ENCODE measurements around the gene DMGDH. TPM values are rescaled to one million over a fixed set of nuclear protein-coding genes. Genes with fewer than 3 reads are reported as not detected.
"Not testable (repeated sequence)": the region's sequence is repeated elsewhere in the genome, so short reads cannot be mapped to it uniquely, and the experiment has no call there.

The DMGDH gene
- total RNA-seq, 2 experiments from 2014 or later, result 0.50 to 0.86 TPM

- Mint-ChIP-seq H3K27me3 (no peaks in the 10 kb centered on the region), H3K36me3 (ENCODE audit: low read depth) (no peaks in the 10 kb centered on the region), H3K4me1 (peaks cover 20% of the 10 kb centered on the region), H3K4me3 (no peak overlapping the region), H3K27ac (no peak overlapping the region), H3K9me3 (ENCODE audit: low read depth) (no peaks in the 10 kb centered on the region)
- POLR2A ChIA-PET, result no interaction called here
- intact Hi-C loops (cut with DNase I, micrococcal nuclease), result loop anchor here (5.0 to 10.0 kb wide), 4 partner anchors 248 to 1614 kb away; partner anchors contain the start of genes JMY (in 1 of the 2), MTX3 (in 1 of the 2) and TBCA (in 1 of the 2)
- CTCF ChIA-PET, result interaction anchor here (0.6 to 1.8 kb wide), 3 partner anchors 36 to 1142 kb away, joined by 3 to 7 read pairs (median 4); no protein-coding TSS in a partner anchor
- DNase-seq (no peak), ATAC-seq (no peak)
These were observed 80.4 kb downstream of the DMGDH start for GRCh38 chr5:78989080-78989479.

DNA sequence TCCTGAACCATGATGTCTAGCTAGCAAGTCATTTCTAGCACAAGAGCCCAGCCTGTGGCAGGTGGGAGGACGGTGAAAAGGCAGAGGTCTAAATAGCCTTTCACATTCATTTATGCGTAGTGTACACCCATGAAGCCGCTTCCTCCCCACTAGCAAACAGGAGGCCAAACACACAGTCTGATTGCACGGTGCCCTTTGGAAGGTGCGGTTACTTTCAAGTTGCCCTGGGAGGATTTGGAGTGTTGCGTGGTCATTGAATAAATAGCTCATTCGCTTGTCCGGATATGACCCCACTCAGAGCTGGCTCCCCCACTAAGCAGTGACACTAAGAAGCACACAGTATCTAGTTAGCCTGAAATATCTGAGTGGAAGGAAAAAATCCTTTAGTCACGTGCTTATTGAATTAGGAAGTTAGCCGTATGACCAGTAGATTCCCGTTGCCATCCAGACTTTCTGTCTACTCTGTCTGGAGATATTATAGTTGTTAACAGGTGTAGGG, 83.7 kb downstream of the DMGDH start:
- intact Hi-C loops (cut with DNase I, micrococcal nuclease), result loop anchor here (1.0 to 10.0 kb wide), 8 partner anchors 251 to 1611 kb away; partner anchors contain the start of genes HOMER1 (in 2 of the 2), JMY (in 2 of the 2), MTX3 (in 1 of the 2) and TBCA (in 1 of the 2)
- CTCF ChIA-PET, result interaction anchor here (0.6 to 2.2 kb wide), 6 partner anchors 11 to 751 kb away, joined by 3 to 4 read pairs (median 3); no protein-coding TSS in a partner anchor
- peak; percentile 76 for ATAC-seq
- H3K27me3 Mint-ChIP-seq, result no peaks in the 10 kb centered on the region
- peak overlapping the region; percentile 77 for H3K4me3 Mint-ChIP-seq
- no peaks in the 10 kb centered on the region for H3K9me3 Mint-ChIP-seq (ENCODE audit: low read depth)
- peaks cover 32% of the 10 kb centered on the region for H3K4me1 Mint-ChIP-seq
- POLR2A ChIA-PET, result interaction anchor here (0.6 to 0.7 kb wide), 4 partner anchors 10 to 1167 kb away, joined by 3 to 7 read pairs (median 4); no protein-coding TSS in a partner anchor
- peak; percentile 78 for DNase-seq
- H3K36me3 Mint-ChIP-seq (ENCODE audit: low read depth), result no peaks in the 10 kb centered on the region
- peak overlapping the region; percentile 95 for H3K27ac Mint-ChIP-seq

DNA sequence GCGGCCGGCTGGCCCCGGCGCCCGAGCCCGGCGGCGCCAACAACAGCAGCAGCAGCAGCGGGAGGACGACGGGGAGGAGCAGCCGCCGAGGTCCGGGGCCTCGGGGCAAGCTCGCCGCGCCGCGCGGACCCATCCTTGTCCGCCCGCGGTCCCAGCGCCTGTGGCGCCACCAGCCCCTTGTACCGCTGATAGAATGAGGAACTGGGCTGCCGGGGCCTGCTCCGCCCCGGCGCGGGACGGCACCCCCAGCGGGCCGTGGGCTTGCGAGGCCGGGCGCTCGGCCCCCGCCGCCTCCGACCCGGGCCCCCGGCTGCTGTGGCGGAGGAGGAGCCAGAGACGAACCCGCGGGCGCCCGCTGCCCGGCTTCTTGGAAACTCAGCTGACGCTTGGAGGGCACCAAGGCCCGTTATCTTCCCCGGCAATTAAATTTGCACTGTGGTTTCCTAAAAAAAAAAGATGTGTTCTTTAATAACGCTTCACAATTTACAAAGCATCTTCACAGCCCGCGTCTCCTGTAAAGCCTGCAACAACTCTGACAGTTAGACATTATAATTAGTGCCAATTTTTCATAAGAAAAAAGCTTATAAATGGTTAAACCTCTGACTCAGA, 84.3 kb downstream of the DMGDH start, which contains the start of gene ARSB:
ARSB (minus strand) TSS at position 195 of the 609 bp plus-strand sequence; CDS start at position 133, 62 bp downstream.
- H3K4me3 Mint-ChIP-seq, result peak within 1 kb of the TSS; percentile 82
- H3K27ac Mint-ChIP-seq, result peak within 1 kb of the TSS; percentile 95
- POLR2A ChIA-PET, result interaction anchor here (0.6 to 0.7 kb wide), 4 partner anchors 11 to 1167 kb away, joined by 3 to 7 read pairs (median 4); no protein-coding TSS in a partner anchor
- peak; percentile 40 for ATAC-seq
- no peaks in the 10 kb centered on the region for H3K27me3 Mint-ChIP-seq
- H3K36me3 Mint-ChIP-seq (ENCODE audit: low read depth), result no peaks in the 10 kb centered on the region
- H3K4me1 Mint-ChIP-seq, result peaks cover 35% of the 10 kb centered on the region
- no peaks in the 10 kb centered on the region for H3K9me3 Mint-ChIP-seq (ENCODE audit: low read depth)
- intact Hi-C loops (cut with DNase I, micrococcal nuclease), result loop anchor here (1.0 to 10.0 kb wide), 8 partner anchors 251 to 1610 kb away; partner anchors contain the start of genes HOMER1 (in 2 of the 2), JMY (in 2 of the 2), MTX3 (in 1 of the 2) and TBCA (in 1 of the 2)
- peak; percentile 75 for DNase-seq
- CTCF ChIA-PET, result interaction anchor here (0.6 to 2.2 kb wide), 6 partner anchors 11 to 751 kb away, joined by 3 to 6 read pairs (median 4); no protein-coding TSS in a partner anchor

DNA sequence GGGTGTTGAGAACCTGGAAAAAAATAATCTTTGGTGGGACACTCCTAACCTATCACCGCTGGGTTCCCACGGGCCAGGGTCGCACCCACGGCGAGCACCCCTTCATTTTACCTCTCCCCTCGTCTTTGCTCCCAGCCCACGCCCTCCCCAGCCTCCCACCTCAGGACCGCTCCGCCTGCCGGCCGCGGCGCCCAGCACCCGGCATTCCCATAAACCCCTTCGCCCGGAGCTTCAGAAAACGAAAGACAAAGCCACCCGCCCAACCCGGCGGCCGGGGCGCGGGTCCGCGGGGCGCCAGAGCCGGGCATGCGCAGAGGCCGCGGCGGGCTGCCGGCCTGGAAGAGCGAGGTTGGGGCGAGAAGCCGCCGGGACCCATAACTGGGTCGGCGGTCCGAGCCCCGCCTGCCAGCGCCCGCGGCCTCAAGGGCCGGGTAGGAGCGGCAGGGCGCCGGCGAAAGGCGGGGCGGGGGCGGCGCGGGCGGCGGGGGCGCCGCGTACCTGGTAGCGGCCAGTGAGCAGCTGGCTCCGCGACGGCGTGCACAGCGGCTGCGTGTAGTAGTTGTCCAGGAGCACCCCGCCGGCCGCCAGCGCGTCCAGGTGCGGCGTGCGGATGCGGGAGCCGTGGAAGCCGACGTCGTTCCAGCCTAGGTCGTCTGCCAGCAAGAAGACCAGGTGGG, 84.9 kb downstream of the DMGDH start:
- POLR2A ChIA-PET, result no interaction called here
- Mint-ChIP-seq H3K36me3 (ENCODE audit: low read depth) (no peaks in the 10 kb centered on the region), H3K27me3 (no peaks in the 10 kb centered on the region), H3K4me1 (peaks cover 40% of the 10 kb centered on the region), H3K9me3 (ENCODE audit: low read depth) (no peaks in the 10 kb centered on the region), H3K27ac (peak overlapping the region; percentile 88), H3K4me3 (peak overlapping the region; percentile 82)
- DNase-seq (peak; percentile 86), ATAC-seq (peak; percentile 72)
- CTCF ChIA-PET, result interaction anchor here (1.1 to 2.2 kb wide), 5 partner anchors 12 to 149 kb away, joined by 3 to 7 read pairs (median 4); no protein-coding TSS in a partner anchor
- intact Hi-C loops (cut with DNase I, micrococcal nuclease), result loop anchor here (1.0 to 10.0 kb wide), 11 partner anchors 252 to 1954 kb away; partner anchors contain the start of genes HOMER1 (in 2 of the 2), JMY (in 2 of the 2), AGGF1 (in 1 of the 2) and AP3B1 (in 1 of the 2)

GRCh38 chr5:78983601-78984438, 85.7 kb downstream of the DMGDH start:
- Mint-ChIP-seq H3K27me3 (no peaks in the 10 kb centered on the region), H3K4me3 (peak overlapping the region; percentile 82), H3K27ac (peak overlapping the region; percentile 88), H3K9me3 (ENCODE audit: low read depth) (no peaks in the 10 kb centered on the region), H3K36me3 (ENCODE audit: low read depth) (no peaks in the 10 kb centered on the region), H3K4me1 (peaks cover 47% of the 10 kb centered on the region)
- DNase-seq, result no peak
- ChIA-PET POLR2A (interaction anchor here (0.8 kb wide), 1 partner anchor 1007 kb away, joined by 3 read pairs; no protein-coding TSS in a partner anchor), CTCF (interaction anchor here (1.1 to 2.2 kb wide), 4 partner anchors 12 to 150 kb away, joined by 3 to 7 read pairs (median 5); no protein-coding TSS in a partner anchor)
- intact Hi-C loops (cut with DNase I, micrococcal nuclease), result loop anchor here (1.0 to 10.0 kb wide), 9 partner anchors 41 to 1954 kb away; partner anchors contain the start of genes AGGF1 (in 1 of the 2), AP3B1 (in 1 of the 2), HOMER1 (in 1 of the 2) and MTX3 (in 1 of the 2)
- no peak for ATAC-seq

- H3K27me3 Mint-ChIP-seq; DNase-seq; ATAC-seq; H3K9me3 Mint-ChIP-seq (ENCODE audit: low read depth); H3K36me3 Mint-ChIP-seq (ENCODE audit: low read depth): not testable (repeated sequence)
- peaks cover 46% of the 10 kb centered on the region for H3K4me1 Mint-ChIP-seq
- CTCF ChIA-PET, result interaction anchor here (1.1 to 1.4 kb wide), 3 partner anchors 13 to 150 kb away, joined by 3 to 7 read pairs (median 3); no protein-coding TSS in a partner anchor
- H3K4me3 Mint-ChIP-seq, result peak overlapping the region; percentile 82
- POLR2A ChIA-PET, result interaction anchor here (0.8 kb wide), 1 partner anchor 1007 kb away, joined by 3 read pairs; no protein-coding TSS in a partner anchor
- peak overlapping the region; percentile 88 for H3K27ac Mint-ChIP-seq
- intact Hi-C loops (cut with DNase I, micrococcal nuclease), result loop anchor here in 1 of 2 experiments (2.0 to 10.0 kb wide), 4 partner anchors 42 to 1608 kb away; partner anchors contain the start of genes MTX3 and TBCA
These were observed 86.3 kb downstream of the DMGDH start for GRCh38 chr5:78983194-78983593.

- Mint-ChIP-seq H3K36me3 (ENCODE audit: low read depth) (no peaks in the 10 kb centered on the region), H3K27me3 (no peaks in the 10 kb centered on the region), H3K4me3 (no peak overlapping the region), H3K9me3 (ENCODE audit: low read depth) (no peaks in the 10 kb centered on the region), H3K4me1 (peaks cover 34% of the 10 kb centered on the region), H3K27ac (no peak overlapping the region)
- DNase-seq, result no peak
- ATAC-seq, result no peak
- CTCF ChIA-PET, result no interaction called here
- intact Hi-C loops (cut with DNase I, micrococcal nuclease), result loop anchor here in 1 of 2 experiments (10.0 kb wide), 3 partner anchors 1015 to 1605 kb away; partner anchors contain the start of genes MTX3 and TBCA
- POLR2A ChIA-PET, result no interaction called here
These were observed 89.6 kb downstream of the DMGDH start for GRCh38 chr5:78979909-78980308.

- no peak overlapping the region for H3K4me3 Mint-ChIP-seq
- intact Hi-C loops (cut with DNase I, micrococcal nuclease), result no loop called here
- peak; percentile 8 for DNase-seq
These were observed 90.2 kb downstream of the DMGDH start for GRCh38 chr5:78979117-78979742.

GRCh38 chr5:78975035-78975434, 94.4 kb downstream of the DMGDH start:
- H3K27me3 Mint-ChIP-seq, result no peaks in the 10 kb centered on the region
- intact Hi-C loops (cut with DNase I, micrococcal nuclease), result no loop called here
- no peak for DNase-seq
- no peak overlapping the region for H3K4me3 Mint-ChIP-seq
- no peak overlapping the region for H3K27ac Mint-ChIP-seq
- POLR2A ChIA-PET, result no interaction called here
- CTCF ChIA-PET, result interaction anchor here (0.5 to 1.2 kb wide), 3 partner anchors 10 to 1373 kb away, joined by 3 to 4 read pairs (median 3); partner anchors contain the start of gene ARSB
- H3K4me1 Mint-ChIP-seq, result peaks cover 13% of the 10 kb centered on the region
- no peaks in the 10 kb centered on the region for H3K9me3 Mint-ChIP-seq (ENCODE audit: low read depth)
- H3K36me3 Mint-ChIP-seq (ENCODE audit: low read depth), result no peaks in the 10 kb centered on the region
- ATAC-seq, result no peak

More at GRCh38 chr5:78979117-78979742, 90.2 kb downstream of the DMGDH start:
- H3K27ac Mint-ChIP-seq, result no peak overlapping the region
- ATAC-seq, result no peak
- H3K4me1 Mint-ChIP-seq, result peaks cover 34% of the 10 kb centered on the region
- ChIA-PET POLR2A (no interaction called here), CTCF (no interaction called here)
- H3K36me3 Mint-ChIP-seq (ENCODE audit: low read depth), result no peaks in the 10 kb centered on the region
- H3K9me3 Mint-ChIP-seq (ENCODE audit: low read depth), result no peaks in the 10 kb centered on the region
- H3K27me3 Mint-ChIP-seq, result no peaks in the 10 kb centered on the region

All from activated CD4-positive, alpha-beta T cell treated with anti-CD3 and anti-CD28 coated beads for 36 hours (primary cell).